Stimulated activated CD4-positive, alpha-beta T cell treated with anti-CD3 and anti-CD28 coated beads, TNF-alpha, amount 100 ng/mL, for 4 hours (primary cell): ENCODE measurements around the gene PRICKLE2.

Experiments used
- DNase-seq, 3 experiments: peaks; one replicate each; pipeline ENCODE4 v3.0.0-alpha.2; 2020; ENCODE audit warnings: low read depth in 3 of 3

The PRICKLE2 gene

DNA sequence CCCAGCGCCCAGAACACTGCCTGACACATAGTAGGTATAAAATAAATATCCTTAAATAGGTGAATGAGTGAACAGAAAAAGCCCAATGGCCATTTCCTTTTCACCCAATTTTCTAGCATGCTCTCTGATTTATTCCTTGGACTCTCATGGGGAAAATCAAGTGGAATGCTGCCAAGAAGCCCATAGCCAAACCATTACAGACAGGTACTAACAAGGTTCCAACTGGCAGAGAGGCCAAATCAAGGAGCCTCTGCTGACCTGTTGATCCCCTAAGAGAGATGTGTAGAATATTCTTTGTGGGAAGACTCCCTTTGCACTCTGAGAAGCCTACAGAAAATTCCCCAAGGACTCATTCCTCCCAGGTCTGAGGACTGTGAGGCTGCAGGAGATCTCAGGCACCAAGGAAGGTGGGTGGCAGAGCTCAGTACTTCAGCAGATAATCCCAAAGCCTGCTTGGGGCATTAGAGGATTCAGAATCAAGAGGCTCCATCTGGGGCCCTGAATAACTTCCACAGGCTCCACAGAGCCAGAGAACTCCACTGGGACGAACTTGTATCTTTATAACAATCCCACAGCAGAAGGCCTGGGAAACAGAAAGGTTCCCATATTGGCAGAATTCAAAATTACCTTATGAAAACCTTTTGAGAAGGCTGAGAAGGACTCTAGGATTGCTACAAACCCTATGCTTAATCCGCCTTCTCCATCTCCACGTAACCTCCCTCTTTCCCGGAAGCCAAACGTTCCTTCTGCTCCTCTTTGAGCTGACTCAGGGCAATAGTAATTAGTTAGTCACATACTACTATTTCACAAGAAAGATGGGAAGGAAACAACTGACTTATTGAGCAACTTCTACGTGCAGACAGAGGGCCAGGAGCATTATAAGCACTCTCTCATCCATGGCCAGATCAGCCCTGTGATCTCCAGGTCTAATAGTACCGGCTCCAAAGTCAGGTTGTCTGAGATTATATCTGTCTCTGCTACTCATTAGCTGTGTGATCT, 34.5 kb downstream of the PRICKLE2 start:
- DNase-seq, result no peak

DNA sequence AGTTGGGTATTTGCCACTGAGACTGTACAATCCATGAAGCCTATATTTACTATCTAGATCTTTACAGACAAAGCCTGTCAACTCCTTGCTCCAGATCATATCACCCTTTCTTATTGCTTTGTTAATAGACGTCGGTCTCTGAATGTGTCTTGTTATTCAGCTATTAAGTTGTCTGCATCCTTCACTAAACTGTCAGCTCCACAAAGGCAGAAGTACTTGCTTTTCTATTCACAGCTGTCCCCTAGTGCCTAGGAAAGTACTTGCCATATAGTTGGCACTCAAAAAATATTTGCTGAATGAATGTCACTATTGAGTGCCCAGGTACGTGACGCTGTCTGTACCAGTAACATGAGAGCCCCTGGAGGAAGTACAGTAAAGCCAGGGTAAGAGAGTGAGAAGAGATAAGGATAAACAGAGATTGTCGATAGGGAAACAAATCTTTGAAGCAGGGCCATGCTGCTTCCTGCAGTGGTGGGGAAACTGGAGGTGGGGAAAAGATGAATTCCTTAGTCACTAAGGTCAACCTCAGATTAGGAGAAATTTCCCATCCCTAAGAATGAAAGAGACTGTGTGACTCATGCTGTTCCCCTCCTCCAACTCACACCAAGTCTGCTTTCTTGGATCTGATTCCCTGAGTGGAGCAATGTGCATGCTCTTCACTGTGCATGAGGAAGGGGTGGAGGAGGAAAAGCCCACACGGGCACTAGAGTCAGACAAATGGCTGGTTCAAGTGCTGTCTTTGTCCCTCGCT, 36.3 kb downstream of the PRICKLE2 start:
- no peak for DNase-seq

- no peak for DNase-seq
Observed at GRCh38 chr3:64187065-64187959, 38.0 kb downstream of the PRICKLE2 start.

DNA sequence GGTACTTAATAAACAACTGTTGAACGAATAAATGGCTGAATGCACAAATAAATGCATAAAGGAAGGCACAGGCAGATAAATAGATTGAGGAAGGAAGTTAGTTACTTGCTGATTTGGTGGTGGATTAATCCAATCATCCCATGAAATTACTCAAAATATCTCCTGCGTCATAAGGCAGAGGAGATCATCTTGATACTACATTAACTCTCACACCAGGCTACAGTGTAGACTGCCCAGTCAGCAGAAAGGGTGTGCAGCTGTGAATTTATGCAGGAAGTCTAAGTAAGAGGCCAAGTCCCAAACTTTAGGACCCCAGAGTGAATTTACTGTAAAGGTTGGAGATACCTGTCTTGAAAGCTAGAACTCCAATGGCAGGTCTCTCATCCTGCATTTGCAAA, 38.6 kb downstream of the PRICKLE2 start:
- no peak for DNase-seq

DNA sequence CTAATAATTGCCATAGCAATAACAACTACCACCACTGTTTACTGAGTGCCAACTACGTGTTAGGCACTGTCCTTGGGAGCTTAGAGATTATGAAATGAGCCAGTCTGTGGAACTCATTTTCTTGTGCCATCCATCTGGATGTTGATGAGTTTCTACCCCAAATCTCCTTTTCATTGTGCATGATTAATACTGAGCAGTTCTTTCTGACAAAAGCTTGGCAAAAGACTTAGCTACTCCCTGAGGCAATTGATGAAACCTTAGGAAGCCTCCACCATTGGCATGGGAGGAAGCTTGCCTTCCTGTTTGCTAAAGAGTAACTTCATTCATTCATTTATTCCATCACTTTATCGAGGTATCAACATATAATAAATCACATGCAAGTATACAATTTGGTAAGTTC, 39.8 kb downstream of the PRICKLE2 start:
- DNase-seq, result no peak

DNA sequence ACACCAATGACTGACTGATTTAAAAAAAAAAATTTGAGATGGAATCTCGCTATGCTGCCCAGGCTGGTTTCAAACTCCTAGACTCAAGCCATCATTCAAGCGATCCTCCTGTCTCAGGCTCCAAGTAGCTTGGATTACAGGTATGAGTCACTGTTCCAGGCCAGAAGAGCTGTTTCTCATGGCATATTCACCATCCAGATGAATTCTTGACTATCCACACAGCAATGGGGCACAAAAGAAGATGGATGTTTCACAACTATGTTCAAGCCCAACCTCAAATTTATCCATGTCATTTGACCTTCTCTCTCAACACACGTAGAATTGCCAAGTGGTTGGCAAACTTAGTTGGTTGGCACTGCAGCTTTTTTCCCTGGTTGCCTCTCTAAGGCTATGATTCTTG, 40.6 kb downstream of the PRICKLE2 start:
- no peak for DNase-seq

GRCh38 chr3:64179860-64180259, 45.4 kb downstream of the PRICKLE2 start:
- DNase-seq, result no peak

GRCh38 chr3:64179249-64179648, 46.0 kb downstream of the PRICKLE2 start:
- DNase-seq, result no peak

- no peak for DNase-seq
Observed at GRCh38 chr3:64178419-64178818, 46.8 kb downstream of the PRICKLE2 start.

GRCh38 chr3:64176461-64176996, 48.7 kb downstream of the PRICKLE2 start:
- DNase-seq, result no peak

GRCh38 chr3:64174328-64174727, 50.9 kb downstream of the PRICKLE2 start:
- no peak for DNase-seq

DNA sequence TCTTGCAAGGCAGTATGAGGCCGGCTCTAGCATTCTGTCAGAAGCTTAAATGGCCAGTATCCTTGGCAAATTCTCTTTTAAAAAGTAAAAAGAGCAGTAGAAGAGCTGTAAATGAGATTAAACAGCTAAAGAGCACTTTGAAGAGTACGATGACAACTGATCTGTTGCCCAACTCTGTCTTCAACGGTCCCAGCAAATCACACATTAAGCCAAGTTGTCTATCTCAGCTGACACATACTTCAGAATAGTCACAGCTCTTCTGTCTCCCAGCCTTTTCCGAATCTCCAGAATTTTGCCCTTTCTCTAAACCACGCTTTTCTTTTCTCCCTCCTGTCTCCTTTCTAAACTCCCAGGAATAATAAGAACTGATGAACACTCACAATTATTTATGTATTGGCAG, 51.7 kb downstream of the PRICKLE2 start:
- DNase-seq, result no peak

DNA sequence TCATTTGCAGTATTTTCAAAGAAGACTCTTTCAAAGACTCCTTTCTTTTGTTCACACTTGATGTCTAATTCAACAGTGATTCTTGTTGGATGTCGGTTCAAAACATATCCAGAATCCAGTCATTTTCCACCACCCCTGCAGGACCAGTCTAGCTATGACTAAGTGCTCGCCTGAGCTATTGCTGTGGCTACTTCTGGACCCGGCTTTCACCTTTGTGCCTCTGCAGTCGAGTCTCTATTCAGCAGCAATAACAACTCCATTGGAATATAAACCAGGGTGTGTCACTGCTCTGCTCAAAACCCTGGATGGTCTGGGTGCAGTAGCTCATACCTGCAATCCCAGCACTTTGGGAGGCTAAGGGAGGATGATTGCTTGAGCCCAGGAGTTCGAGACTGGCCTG, 55.0 kb downstream of the PRICKLE2 start:
- DNase-seq, result no peak

GRCh38 chr3:64167868-64168267, 57.4 kb downstream of the PRICKLE2 start:
- no peak for DNase-seq

DNA sequence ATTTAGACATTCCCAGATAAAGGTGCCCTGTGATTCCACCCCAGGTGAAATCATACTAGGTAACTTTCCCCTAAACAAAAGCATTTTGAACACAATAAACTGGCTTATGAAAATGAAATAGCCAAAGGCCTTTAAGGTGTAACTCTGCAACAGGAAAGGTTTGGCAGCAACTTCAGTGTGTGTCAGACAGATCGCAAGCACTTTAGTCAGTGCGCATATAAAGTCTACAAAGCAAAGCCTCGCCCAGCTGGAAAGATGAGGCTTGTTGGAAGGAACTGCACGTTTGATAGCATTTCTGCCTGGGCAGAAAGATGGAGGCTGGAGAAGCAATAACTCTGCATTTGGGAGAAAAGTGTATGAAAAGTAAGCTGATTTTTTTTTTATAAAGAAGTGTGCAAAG, 57.9 kb downstream of the PRICKLE2 start:
- DNase-seq, result no peak

DNA sequence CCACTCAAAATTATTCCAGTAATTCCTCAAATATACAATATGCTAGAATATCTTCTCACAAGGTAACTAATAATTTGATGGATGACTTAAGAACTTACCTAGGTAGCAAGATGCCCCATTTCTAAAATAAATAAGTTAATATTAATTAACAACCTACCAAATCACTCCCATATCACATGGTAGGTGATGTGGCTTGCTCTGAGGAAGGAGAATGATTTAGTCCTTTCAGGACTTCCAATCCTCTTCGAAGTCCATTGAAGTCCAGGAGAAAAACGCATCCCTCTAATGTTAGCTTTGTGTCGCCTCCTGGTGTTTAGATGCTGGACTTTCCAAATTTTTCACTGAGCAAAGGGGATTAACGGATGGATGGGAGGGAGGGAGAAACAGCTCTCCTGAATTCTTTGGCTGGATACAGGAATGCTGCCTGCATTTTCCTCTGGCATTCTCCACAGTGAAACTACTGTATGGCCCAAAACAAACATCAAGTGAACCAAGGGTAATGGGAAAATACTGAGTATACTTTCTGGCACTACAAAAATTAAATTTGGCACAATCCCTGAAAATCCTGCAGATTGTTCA, 58.6 kb downstream of the PRICKLE2 start:
- no peak for DNase-seq

DNA sequence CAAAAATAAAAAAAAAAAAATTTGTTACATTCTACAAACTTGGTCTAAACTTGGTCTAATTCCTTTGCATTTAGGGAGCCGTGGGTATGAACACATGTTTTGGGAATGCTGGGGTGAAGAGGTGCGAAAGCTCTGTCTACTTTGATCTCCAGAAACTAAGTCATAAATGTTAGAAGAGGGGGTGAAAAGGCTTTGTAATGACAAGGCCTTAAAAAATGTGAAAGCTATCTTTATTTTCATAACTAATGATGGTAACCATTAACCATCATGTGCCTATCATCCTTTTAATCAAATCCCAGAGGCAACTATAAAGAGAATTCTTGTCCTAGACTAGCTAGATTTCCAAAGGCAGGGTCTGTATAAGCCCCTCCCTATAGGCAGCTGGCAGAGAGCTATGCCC, 60.9 kb downstream of the PRICKLE2 start:
- no peak for DNase-seq

- DNase-seq, result no peak
Observed at GRCh38 chr3:64163755-64164148, 61.5 kb downstream of the PRICKLE2 start.

DNA sequence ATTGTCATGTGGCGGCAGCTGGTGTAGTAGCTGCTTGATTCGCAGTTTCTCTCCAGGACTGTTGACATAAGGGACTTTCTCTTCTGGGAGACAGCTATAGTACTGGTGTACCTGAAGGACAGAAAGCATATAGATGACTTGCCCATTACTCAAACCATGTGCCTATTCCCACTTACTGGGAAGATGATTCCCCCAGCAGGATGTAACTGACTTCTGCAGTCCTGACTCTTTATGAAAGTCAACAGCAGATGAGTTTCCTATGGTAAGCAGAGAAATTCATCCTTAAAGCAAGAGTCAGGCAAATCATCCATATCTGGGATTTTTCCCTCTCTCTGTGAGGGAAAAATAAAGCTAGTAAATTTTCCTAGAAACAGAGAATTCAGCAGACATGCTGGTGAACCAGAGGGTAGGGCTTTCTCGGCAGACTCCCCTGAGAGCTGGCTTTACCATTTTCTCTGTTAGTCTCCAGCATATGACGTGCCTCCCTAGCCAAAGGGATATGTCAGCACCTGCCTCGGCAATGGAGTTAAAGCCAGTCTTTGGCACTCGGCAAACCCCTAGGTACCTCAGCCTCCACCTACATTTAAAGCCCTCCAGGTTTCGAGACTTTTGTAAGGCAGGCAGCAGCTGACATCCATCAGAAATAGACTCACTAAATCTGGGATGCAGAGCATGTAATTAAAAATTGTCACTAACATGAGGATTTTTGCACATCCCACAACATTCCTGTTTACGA, 62.1 kb downstream of the PRICKLE2 start:
- no peak for DNase-seq

- no peak for DNase-seq
Observed at GRCh38 chr3:64161481-64161952, 63.7 kb downstream of the PRICKLE2 start.
